Naive B cell (primary cell): Measurements from ENCODE around the gene TGM3. TPM values are rescaled to one million over a fixed set of nuclear protein-coding genes. Genes with fewer than 3 reads are reported as not detected.

ENCODE experiments used
- ATAC-seq, 2 donors: fragments of 150-1000 bp; cut with Tn5 transposase; 2 replicates each; pipeline ENCODE4 v1.10.0; 2021; ENCODE audit warnings: low read depth in 2 of 2, mild to moderate bottlenecking in 2 of 2, moderate library complexity in 2 of 2
- DNase-seq: peaks from one replicate; pipeline ENCODE4 v3.0.0; 2022
- H3K27ac Mint-ChIP-seq, 6 donors: one replicate each; pipeline ENCODE4 v1.8.0; 2020 to 2022; ENCODE audit warnings: mild to moderate bottlenecking in 6 of 6, mixed read lengths in 6 of 6, moderate library complexity in 5 of 6, inconsistent platforms in 2 of 6
- H3K27me3 Mint-ChIP-seq, 3 donors: one replicate each; pipeline ENCODE4 v1.8.0; 2021 to 2022; ENCODE audit warnings: mixed read lengths in 3 of 3, mild to moderate bottlenecking in 1 of 3
- H3K36me3 Mint-ChIP-seq, 2 donors: one replicate each; pipeline ENCODE4 v1.8.0; 2020 to 2022; ENCODE audit warnings: mixed read lengths in 2 of 2, inconsistent platforms in 1 of 2, mild to moderate bottlenecking in 1 of 2
- H3K4me1 Mint-ChIP-seq, 3 donors: one replicate each; pipeline ENCODE4 v1.8.0; 2020 to 2022; ENCODE audit warnings: mixed read lengths in 3 of 3, inconsistent platforms in 1 of 3, mild to moderate bottlenecking in 1 of 3, moderate library complexity in 1 of 3
- H3K4me3 Mint-ChIP-seq, 8 donors: one replicate each; pipeline ENCODE4 v1.8.0; 2020 to 2022; ENCODE audit warnings: mild to moderate bottlenecking in 8 of 8, mixed read lengths in 8 of 8, moderate library complexity in 8 of 8, inconsistent platforms in 2 of 8
- H3K9me3 Mint-ChIP-seq, 7 donors: one replicate each; pipeline ENCODE4 v1.8.0; 2020 to 2022; ENCODE audit warnings: mixed read lengths in 7 of 7, mild to moderate bottlenecking in 5 of 7, inconsistent platforms in 2 of 7, moderate library complexity in 1 of 7
- polyA plus RNA-seq, 6 donors: library from polyadenylated mRNA; unstranded; fragments of 300-500 nt; fragmentation: Illumina TruSeq; gene quantifications; one replicate each; pipeline ENCODE4 v1.2.3, GENCODE V29; 2021; ENCODE audit warnings: low read depth in 6 of 6

The TGM3 gene
- polyA plus RNA-seq, 6 donors from 2014 or later: not detected

DNA sequence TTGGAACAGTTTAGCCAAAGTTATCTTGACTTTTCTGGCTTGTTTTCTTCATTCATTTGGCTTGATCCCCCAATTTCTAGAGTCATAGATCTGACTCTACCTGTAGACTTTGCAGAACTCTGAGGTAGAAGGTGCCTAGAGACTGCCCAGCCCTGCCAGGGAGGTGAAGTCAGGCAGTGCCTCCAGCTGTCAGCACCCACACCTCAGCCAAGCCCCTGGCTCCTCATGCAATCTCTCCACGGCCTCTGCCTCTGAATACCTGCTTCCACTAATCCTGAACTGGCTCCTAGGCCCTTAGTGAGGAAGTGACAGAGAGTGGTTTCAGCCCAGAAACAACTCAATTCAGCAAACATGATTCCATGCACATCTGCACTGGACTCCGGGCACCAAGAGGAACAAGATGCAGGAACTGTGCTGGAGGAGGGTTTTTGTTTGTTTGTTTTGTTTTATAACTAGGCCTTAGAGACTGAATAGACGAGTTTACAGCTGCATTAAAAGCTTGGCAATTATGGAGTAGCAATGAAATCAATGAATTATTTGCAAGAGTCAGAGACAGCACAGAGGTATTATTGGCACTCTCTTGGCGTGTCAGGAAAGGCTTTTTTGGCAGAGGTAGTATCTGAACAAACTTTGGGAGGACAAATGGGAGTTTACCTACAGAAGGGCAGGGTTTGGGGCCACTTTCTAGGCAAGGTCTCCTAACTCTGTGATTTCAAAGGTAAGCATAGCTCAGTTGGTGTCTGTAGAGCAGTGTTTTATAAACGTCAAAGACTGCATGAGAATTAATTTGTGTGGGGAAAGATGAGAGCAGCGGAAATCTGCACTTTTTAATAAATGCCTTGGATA is 25.2 kb downstream of the TGM3 start:
- H3K9me3 Mint-ChIP-seq: peaks cover 0 to 25% (median 9%) of the 10 kb centered on the region in 7 donors
- H3K27me3 Mint-ChIP-seq: peaks cover 19 to 46% (median 21%) of the 10 kb centered on the region in 3 donors
- no peak overlapping the region for H3K27ac Mint-ChIP-seq
- ATAC-seq: no peak
- no peak for DNase-seq
- no peak overlapping the region for H3K4me3 Mint-ChIP-seq
- H3K36me3 Mint-ChIP-seq: no peaks in the 10 kb centered on the region
- H3K4me1 Mint-ChIP-seq: no peaks in the 10 kb centered on the region

DNA sequence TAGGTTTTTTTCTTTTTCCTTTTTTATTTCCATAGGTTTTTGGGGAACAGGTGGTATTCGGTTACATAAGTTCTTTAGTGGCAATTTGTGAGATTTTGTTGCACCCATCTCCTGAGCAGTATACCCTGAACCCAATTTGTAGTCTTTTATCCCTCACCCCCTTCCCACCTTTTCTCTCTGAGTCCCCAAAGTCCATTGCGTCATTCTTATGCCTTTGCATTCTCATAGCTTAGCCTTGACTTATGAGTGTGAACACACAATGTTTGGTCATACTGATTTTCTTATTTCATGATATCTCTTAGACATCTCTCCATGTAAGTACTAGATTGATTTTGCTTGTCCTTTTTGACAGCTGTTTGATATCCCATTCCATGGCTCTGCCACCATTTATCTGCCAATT is 27.2 kb downstream of the TGM3 start:
- Mint-ChIP-seq H3K36me3 (no peaks in the 10 kb centered on the region), H3K27me3 (peaks cover 25 to 59% (median 35%) of the 10 kb centered on the region in 3 donors), H3K9me3 (peaks cover 0 to 25% (median 9%) of the 10 kb centered on the region in 7 donors), H3K4me1 (no peaks in the 10 kb centered on the region), H3K27ac (no peak overlapping the region), H3K4me3 (no peak overlapping the region)
- DNase-seq: no peak
- ATAC-seq: no peak

DNA sequence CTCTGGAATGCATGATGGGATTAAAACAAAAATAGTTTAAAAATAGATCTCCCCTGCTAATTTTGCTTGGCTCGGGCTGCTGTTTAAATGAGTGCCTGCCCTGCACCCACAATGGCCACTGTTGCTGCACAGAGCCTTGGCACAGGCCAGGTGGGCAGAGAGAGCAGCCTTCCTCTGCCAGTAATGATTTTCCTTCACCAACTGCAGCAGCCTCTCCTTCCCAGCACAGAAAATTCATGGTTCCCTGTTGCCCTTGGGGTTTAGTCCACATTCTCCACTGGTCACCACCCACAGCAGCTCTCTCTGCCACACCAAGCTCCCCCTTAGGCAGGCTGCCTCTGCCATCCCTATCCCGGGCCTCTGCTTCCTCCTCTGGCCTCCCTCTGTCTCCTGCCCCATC is 30.2 kb downstream of the TGM3 start:
- ATAC-seq (no peak), DNase-seq (no peak)
- Mint-ChIP-seq H3K27me3 (peaks cover 30 to 63% (median 43%) of the 10 kb centered on the region in 3 donors), H3K9me3 (peaks cover 0 to 10% (median 0%) of the 10 kb centered on the region in 7 donors), H3K4me3 (no peak overlapping the region), H3K27ac (no peak overlapping the region), H3K36me3 (no peaks in the 10 kb centered on the region), H3K4me1 (no peaks in the 10 kb centered on the region)

DNA sequence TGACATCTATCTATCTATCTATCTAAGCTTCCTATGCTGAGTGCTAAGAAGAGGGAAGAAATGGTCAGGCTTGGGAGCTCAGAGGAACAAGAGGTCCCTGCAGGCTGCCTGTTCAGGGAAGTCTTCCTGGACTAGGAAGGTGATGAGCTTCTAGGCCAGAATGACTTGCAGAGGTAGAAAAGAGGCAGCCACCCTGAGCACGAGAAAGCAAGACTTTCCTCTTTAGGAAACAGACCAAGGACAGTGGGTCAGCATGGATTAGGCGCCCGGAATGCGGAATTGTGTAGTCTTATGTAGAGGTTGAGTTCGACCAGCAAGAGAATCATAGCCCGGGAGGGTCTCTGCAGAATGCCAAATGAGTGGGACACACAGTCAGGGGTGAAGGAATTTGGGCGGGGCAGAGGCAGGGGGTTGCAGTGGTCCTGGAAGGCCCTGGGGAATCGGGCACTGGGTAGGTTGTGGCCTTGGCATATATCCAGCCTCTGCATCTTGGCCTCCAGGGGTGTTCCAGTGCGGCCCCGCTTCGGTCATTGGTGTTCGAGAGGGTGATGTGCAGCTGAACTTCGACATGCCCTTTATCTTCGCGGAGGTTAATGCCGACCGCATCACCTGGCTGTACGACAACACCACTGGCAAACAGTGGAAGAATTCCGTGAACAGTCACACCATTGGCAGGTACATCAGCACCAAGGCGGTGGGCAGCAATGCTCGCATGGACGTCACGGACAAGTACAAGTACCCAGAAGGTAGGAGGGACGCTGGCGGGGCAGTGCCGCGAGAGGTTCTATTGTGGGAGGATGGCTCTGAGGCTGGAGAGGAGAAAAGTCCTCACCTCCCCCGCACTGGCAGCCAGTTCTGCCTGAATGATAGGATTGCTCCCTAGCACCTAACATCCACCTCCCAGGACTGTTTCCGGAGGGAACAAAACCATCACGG is 32.1 kb downstream of the TGM3 start:
- H3K9me3 Mint-ChIP-seq: peaks cover 0 to 10% (median 0%) of the 10 kb centered on the region in 7 donors
- no peak for ATAC-seq
- no peaks in the 10 kb centered on the region for H3K4me1 Mint-ChIP-seq
- H3K36me3 Mint-ChIP-seq: no peaks in the 10 kb centered on the region
- H3K27ac Mint-ChIP-seq: peak overlapping the region in 1 of 6 donors; percentile 58
- peaks cover 27 to 68% (median 43%) of the 10 kb centered on the region in 3 donors for H3K27me3 Mint-ChIP-seq
- H3K4me3 Mint-ChIP-seq: no peak overlapping the region
- DNase-seq: no peak

DNA sequence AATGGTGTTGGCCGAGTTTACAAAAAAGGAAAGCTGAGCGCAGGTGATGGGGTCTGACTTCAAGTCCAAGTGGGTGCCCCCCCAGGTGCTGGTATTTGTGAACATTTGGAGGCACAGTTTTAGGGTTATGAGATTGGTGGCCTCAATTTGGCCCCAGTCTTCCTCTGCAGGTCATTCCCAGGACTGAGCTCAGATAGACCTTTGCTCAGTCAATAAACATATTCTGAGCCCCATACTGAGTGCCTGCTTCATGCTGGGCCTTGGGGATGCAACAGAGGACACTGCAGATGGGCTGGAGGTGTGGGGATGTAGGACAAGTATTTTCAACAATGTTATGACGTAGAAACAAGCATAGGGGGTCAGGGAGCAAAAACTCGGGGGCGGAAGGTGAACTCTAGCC is 33.5 kb downstream of the TGM3 start:
- H3K27me3 Mint-ChIP-seq: peaks cover 27 to 64% (median 40%) of the 10 kb centered on the region in 3 donors
- DNase-seq (no peak), ATAC-seq (no peak)
- no peaks in the 10 kb centered on the region for H3K4me1 Mint-ChIP-seq
- H3K4me3 Mint-ChIP-seq: no peak overlapping the region
- no peaks in the 10 kb centered on the region for H3K36me3 Mint-ChIP-seq
- peak overlapping the region in 1 of 6 donors; percentile 72 for H3K27ac Mint-ChIP-seq
- H3K9me3 Mint-ChIP-seq: peaks cover 0 to 4% (median 0%) of the 10 kb centered on the region in 7 donors

DNA sequence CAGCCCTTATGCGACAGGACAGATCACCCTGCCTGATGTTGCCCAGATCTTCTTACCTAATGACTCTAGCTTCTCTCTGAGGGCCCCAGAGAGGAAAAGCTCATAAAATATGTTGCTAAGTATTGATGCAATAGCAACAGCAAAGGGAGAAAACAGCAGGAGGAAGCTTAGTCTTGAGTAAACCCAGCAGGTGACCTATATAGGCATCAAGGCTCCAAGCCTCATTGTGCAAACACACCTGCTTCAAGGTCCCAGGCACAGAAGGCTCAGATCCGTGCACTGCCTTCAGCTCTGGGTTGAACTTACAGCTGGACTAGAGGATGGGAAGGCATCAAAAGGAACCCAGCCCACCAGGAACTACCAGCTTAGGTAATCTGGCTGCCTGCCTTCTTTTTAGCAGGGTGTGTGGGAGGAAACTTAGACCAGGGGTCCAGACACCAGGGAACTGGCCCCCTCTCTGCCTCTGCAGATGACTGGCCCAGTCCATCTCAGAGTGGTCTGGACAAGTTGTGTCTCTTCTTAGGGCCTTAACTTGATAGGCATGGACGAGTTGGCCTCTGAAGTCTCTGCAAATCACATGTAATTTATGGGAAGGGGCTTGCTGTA is 34.4 kb downstream of the TGM3 start:
- Mint-ChIP-seq H3K4me1 (no peaks in the 10 kb centered on the region), H3K36me3 (no peaks in the 10 kb centered on the region), H3K4me3 (no peak overlapping the region), H3K27me3 (peaks cover 18 to 55% (median 31%) of the 10 kb centered on the region in 3 donors), H3K9me3 (no peaks in the 10 kb centered on the region), H3K27ac (peak overlapping the region in 1 of 6 donors; percentile 9)
- no peak for DNase-seq
- no peak for ATAC-seq

DNA sequence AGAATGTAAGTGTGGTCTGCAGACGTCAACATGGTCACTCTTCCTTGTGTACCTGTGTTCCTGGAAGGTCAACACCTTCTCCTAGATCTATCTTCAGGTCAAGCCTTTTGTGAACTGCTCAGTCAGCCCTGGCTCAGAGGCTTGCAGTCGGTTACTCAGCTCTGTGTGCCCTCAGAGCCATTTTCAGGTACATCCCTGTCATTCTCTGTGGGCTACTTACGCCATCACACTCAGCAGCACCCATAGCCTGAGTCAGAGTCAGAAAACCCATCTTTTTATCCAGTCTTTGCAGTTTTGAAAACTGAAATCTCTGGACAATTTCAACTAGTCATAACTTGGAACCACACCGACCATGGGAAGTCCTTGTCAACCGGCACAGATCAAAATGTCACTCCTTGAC is 35.3 kb downstream of the TGM3 start:
- Mint-ChIP-seq H3K4me3 (no peak overlapping the region), H3K4me1 (no peaks in the 10 kb centered on the region), H3K36me3 (no peaks in the 10 kb centered on the region), H3K27me3 (peaks cover 22 to 47% (median 23%) of the 10 kb centered on the region in 3 donors), H3K9me3 (no peaks in the 10 kb centered on the region), H3K27ac (peak overlapping the region in 1 of 6 donors; percentile 21)
- ATAC-seq: no peak
- DNase-seq: no peak

DNA sequence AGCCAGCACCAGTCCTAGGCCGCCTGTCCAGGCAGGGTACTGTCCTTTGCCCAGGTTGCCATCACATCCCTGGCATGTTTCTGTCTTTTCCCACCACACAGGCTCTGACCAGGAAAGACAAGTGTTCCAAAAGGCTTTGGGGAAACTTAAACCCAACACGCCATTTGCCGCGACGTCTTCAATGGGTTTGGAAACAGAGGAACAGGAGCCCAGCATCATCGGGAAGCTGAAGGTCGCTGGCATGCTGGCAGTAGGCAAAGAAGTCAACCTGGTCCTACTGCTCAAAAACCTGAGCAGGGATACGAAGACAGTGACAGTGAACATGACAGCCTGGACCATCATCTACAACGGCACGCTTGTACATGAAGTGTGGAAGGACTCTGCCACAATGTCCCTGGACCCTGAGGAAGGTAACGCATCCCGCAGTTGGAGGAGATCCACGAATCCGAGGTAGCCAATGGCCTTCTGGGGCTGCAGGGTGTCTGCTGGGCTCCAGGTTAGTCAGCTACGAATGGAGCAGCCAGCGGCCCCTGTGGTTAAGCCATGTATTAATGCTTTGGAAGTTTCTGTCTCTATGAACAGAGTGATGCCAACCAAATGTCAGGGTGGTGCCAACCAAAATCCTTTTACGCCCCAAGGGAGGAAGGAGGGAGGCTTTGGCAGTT is 36.2 kb downstream of the TGM3 start:
- Mint-ChIP-seq H3K4me3 (no peak overlapping the region), H3K27ac (peak overlapping the region in 1 of 6 donors; percentile 57), H3K9me3 (no peaks in the 10 kb centered on the region), H3K36me3 (no peaks in the 10 kb centered on the region), H3K27me3 (peaks cover 21 to 38% (median 26%) of the 10 kb centered on the region in 3 donors), H3K4me1 (no peaks in the 10 kb centered on the region)
- no peak for ATAC-seq
- DNase-seq: no peak

DNA sequence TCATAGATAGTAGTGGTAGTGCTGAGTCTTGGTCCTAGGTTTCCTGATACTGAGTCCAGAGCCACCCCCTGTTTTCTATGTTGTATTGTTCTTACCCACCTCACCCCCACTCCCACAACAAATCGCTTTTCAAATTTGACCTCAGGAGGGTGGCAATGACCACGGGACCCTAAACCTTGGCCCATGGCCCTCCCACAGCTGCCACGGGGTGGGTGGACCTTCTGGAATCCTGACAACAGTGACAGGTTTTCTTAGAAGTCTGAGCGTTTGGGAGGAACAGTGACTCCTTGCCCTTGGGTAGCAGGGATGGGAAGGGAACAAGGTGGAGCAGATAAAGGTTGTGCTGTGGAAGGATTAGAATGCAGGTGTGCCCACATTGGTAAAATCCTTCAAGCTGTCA is 36.9 kb downstream of the TGM3 start:
- no peak overlapping the region for H3K27ac Mint-ChIP-seq
- no peak overlapping the region for H3K4me3 Mint-ChIP-seq
- H3K9me3 Mint-ChIP-seq: no peaks in the 10 kb centered on the region
- ATAC-seq (no peak), DNase-seq (no peak)
- no peaks in the 10 kb centered on the region for H3K4me1 Mint-ChIP-seq
- H3K36me3 Mint-ChIP-seq: no peaks in the 10 kb centered on the region
- peaks cover 21 to 31% (median 27%) of the 10 kb centered on the region in 3 donors for H3K27me3 Mint-ChIP-seq

DNA sequence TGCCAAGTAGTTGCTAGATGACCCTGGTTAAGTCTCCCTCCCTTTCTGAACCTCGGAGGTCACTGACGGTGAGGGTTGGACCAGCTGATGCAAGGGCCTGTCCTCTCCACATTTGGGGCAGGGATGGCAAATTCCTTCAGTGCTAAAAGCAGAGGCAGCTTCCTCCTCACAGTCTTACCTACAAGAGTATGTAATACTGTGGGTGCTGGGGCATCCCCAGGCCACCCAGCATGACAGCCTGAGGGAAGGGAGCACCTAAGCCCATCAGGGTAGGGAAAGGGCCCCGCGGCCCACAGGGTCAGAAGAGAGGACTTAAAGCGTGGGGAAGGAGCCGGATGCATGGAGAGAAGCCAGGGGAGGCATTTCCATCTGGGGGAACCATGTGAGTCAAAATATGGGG is 38.0 kb downstream of the TGM3 start:
- H3K4me3 Mint-ChIP-seq: no peak overlapping the region
- no peaks in the 10 kb centered on the region for H3K4me1 Mint-ChIP-seq
- peak overlapping the region in 1 of 6 donors; percentile 35 for H3K27ac Mint-ChIP-seq
- no peak for DNase-seq
- no peaks in the 10 kb centered on the region for H3K36me3 Mint-ChIP-seq
- no peak for ATAC-seq
- H3K27me3 Mint-ChIP-seq: peaks cover 24 to 31% (median 25%) of the 10 kb centered on the region in 3 donors
- H3K9me3 Mint-ChIP-seq: no peaks in the 10 kb centered on the region

DNA sequence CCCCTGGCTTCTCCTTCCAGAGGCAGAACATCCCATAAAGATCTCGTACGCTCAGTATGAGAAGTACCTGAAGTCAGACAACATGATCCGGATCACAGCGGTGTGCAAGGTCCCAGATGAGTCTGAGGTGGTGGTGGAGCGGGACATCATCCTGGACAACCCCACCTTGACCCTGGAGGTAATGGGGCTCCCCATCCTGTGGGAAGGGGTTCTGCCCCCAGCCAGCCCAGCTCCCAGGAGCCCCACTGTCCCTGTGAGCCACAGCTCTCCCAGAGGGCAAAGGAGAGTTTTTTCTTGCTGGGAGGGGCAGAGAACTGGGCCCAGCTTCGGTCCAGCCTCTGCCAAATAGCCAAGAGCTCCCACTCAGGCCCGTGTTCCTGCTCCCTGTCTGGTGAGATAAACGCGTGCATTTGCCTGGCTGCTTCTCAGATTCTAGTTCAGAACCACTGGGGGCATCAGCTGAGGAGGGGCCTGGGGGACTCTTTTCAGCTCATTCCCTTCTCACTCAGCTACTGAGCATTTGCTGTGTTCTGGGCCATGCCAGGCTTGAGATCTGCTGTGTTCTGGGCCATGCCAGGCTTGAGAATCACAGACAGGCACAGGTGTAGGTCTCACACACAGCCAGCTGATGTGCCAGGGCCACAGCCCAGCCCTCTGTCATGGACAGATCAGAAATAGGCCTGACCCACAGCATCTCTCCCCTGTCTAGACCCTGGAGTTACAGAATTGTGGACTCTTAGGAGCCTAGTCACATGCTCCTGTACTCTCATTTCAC is 39.5 kb downstream of the TGM3 start:
- Mint-ChIP-seq H3K27me3 (peaks cover 17 to 23% (median 22%) of the 10 kb centered on the region in 3 donors), H3K4me3 (no peak overlapping the region), H3K4me1 (no peaks in the 10 kb centered on the region), H3K9me3 (no peaks in the 10 kb centered on the region), H3K36me3 (no peaks in the 10 kb centered on the region), H3K27ac (no peak overlapping the region)
- DNase-seq (no peak), ATAC-seq (no peak)

DNA sequence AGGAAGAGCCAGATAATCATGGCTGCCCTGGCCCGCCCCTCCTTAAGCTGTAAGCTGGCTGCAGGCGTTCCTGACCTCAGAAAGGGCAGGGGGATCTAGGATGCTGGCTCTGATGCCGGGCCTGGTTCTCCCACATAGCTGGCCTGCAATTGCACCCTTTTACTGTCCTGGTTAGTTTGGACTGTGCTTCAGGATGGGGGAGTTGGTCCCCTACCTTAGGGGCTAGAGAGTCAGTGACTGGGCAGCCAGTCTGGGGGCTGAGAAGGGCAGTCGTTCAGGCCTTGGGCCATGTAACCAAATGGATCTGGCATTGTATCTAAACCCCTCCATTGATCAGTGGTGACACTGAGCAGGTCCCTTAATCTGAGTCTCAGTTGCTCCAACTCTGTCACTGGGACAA is 40.7 kb downstream of the TGM3 start:
- no peaks in the 10 kb centered on the region for H3K4me1 Mint-ChIP-seq
- no peak for ATAC-seq
- H3K27ac Mint-ChIP-seq: peak overlapping the region in 1 of 6 donors; percentile 19
- no peaks in the 10 kb centered on the region for H3K9me3 Mint-ChIP-seq
- no peaks in the 10 kb centered on the region for H3K36me3 Mint-ChIP-seq
- peaks cover 26 to 30% (median 28%) of the 10 kb centered on the region in 3 donors for H3K27me3 Mint-ChIP-seq
- no peak for DNase-seq
- no peak overlapping the region for H3K4me3 Mint-ChIP-seq
